Measurements from ENCODE around the gene ALPI.

ALPI gene

DNA sequence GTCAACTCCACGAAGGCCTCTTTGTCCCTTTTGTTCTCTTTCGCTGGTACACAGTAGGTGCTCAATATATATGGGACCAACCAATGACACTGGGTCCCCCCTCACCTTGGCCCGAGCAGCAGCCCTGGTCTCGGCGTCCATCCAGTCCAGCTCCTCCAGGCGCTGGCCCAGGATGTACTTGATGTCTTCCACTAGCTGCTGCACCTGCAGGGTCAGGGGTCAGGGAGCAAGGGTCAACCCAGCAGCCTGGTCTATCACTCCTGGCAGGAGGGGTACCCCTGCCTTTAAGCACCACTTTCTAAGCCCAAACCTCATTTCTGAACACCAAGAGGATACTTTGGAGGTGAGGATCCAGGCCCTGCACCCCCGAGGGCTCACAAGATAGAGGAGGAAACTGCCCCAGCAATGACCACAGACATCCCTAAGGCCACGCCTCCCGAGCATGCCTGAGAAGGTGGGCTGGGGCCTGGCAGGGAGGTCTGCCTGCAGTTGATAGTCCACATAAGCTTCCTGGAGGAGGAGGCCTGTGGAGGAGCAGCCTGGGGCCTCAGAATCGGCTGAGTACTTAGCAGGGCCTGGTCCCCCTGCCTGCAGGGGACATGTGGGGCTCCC is 27.5 kb downstream of the ALPI start:
- TF ChIP-seq, protein P1, sequence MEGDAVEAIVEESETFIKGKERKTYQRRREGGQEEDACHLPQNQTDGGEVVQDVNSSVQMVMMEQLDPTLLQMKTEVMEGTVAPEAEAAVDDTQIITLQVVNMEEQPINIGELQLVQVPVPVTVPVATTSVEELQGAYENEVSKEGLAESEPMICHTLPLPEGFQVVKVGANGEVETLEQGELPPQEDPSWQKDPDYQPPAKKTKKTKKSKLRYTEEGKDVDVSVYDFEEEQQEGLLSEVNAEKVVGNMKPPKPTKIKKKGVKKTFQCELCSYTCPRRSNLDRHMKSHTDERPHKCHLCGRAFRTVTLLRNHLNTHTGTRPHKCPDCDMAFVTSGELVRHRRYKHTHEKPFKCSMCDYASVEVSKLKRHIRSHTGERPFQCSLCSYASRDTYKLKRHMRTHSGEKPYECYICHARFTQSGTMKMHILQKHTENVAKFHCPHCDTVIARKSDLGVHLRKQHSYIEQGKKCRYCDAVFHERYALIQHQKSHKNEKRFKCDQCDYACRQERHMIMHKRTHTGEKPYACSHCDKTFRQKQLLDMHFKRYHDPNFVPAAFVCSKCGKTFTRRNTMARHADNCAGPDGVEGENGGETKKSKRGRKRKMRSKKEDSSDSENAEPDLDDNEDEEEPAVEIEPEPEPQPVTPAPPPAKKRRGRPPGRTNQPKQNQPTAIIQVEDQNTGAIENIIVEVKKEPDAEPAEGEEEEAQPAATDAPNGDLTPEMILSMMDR (IDR thresholded peaks at IDR 0.05; ENCODE audit: insufficient read depth, low read depth, low read length, missing control alignments) = no peak
- H3K4me3 ChIP-seq (ENCODE audit: low read depth, low read length) = no peak overlapping the region
- no peak for DNase-seq (ENCODE audit: low read depth)

DNA sequence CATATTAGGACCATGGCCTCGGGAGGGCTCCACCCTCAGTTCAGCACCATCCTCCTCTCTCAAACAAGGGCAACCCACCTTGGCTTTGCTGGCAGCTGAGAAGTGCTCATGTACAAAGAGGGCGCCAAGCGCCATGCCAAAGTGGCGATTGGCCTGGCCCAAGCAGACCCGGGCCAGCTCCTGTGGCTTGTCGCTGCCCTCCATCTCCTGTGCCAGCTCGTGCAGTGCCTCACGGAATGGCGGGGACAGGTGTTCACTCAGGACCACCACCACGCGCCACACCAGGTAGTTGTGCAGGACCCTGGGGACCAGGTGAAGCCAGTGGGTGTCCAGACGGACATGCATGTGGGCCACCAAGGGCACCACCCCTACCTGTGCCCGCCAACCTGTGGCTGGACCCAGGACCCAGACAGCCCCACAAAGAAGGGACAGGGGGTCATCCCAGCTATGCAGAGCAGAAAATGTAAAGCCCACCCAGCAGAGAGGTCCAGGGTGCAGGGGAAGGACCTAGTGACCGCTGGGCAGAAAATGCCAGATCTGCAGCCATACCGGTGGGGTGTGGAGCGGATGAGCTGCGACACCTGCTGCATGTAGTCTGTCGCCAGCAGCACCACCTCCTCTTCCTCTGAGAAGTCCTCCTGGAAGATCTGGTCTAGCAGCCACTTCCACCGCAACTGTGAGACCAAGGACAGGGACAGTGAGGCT is 28.1 kb downstream of the ALPI start:
- DNase-seq (ENCODE audit: low read depth) = no peak
- H3K4me3 ChIP-seq (ENCODE audit: low read depth, low read length) = no peak overlapping the region
- TF ChIP-seq, protein P1 (IDR thresholded peaks at IDR 0.05; ENCODE audit: insufficient read depth, low read depth, low read length, missing control alignments) = no peak

DNA sequence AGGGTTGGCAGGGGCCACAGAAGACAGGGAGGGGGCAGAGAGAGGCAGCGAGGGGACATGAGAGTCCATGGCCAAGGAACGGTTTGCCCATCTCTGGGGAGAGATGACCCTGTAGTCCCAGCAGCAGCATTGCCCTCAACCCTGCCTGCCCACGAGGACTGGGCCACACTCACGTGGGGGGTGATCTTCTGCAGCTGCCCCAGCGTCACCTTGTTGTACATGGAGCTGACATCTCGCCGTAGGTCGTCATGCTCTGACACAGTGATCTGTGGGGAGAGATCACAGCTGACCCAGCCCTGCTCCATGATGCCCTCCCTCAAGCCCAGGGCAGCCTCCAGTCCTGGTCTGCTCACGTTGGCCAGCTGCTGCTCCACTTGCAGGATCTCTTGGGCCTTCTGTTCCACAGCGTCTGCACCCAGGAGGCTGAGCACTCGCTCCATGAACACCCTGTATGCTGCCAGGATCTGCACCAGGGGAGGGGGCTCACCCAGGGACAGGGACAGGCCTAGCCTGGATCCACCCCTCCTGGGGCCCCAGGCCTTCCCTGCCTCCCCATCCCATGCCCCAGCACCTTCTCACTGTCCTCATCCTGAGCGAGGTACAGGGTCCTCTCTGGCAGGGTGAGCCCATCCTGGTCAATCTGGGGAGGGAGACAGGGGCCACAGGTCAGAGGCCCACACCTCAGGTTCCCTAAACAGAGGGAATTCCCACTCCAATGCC is 28.8 kb downstream of the ALPI start:
- TF ChIP-seq, protein P1 (IDR thresholded peaks at IDR 0.05; ENCODE audit: insufficient read depth, low read depth, low read length, missing control alignments) = no peak
- H3K4me3 ChIP-seq (ENCODE audit: low read depth, low read length) = no peak overlapping the region
- DNase-seq (ENCODE audit: low read depth) = no peak

DNA sequence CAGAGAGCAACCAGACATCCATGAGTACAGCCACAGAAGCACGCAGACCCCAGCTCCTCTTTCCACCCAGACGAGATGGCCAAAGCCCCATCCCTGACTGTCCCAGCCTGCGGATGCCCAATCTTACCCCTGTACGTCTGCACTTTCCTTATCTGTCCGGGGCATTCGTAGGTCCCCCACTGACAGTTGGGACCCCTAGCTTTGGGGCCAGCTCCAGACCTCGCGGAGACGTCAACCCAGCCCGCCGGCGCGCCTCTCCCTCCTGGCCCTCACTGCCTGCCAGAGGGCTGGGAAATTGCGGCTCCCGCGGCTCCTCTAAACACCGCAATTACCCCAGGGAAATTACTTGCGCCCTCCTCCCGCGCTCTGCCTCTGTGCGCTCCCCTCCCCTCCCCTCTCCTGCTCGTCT is 29.4 kb downstream of the ALPI start:
- no peak overlapping the region for H3K4me3 ChIP-seq (ENCODE audit: low read depth, low read length)
- no peak for DNase-seq (ENCODE audit: low read depth)
- TF ChIP-seq, protein P1 (IDR thresholded peaks at IDR 0.05; ENCODE audit: insufficient read depth, low read depth, low read length, missing control alignments) = no peak

DNA sequence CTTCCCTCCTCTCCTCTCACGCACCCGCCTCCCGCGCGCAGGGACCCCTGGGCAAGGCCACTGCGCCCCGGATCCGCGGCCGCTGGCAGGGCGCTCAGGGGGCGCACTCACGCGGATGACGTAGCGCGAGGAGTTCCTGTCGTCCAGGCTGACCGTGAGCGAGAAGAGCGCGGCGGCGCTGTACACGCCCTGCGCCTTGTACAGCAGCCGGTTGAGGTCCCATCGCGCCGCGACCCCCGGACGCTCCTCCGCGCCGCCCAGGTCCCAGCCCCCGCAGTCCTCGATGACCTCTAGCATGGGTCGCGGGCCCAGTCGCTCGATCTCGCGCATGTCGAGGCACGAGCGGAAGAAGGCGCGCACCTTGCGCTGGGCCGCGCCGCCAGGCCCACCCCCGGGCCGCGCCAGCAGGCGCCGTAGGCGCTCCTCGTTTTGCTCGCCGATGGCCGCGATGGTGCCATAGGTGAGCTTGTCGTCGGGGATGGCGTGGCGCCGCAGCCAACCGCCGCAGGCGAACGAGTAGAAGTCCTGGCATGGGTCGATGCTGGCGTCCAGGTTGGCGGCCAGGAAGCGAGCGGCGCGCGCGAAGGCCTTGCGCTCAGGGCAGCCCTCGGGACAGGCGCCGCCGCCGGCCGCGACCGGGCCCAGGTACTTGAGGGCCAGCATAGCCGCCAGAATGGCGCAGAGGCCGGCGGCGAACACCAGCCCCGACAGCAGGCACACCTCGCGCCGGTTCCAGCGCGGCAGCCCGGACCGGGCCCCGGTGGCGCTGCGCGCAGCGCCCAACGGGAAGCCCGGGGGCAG is 30.0 kb downstream of the ALPI start:
- TF ChIP-seq, protein P1 (IDR thresholded peaks at IDR 0.05; ENCODE audit: insufficient read depth, low read depth, low read length, missing control alignments) = no peak
- no peak overlapping the region for H3K4me3 ChIP-seq (ENCODE audit: low read depth, low read length)
- no peak for DNase-seq (ENCODE audit: low read depth)

DNA sequence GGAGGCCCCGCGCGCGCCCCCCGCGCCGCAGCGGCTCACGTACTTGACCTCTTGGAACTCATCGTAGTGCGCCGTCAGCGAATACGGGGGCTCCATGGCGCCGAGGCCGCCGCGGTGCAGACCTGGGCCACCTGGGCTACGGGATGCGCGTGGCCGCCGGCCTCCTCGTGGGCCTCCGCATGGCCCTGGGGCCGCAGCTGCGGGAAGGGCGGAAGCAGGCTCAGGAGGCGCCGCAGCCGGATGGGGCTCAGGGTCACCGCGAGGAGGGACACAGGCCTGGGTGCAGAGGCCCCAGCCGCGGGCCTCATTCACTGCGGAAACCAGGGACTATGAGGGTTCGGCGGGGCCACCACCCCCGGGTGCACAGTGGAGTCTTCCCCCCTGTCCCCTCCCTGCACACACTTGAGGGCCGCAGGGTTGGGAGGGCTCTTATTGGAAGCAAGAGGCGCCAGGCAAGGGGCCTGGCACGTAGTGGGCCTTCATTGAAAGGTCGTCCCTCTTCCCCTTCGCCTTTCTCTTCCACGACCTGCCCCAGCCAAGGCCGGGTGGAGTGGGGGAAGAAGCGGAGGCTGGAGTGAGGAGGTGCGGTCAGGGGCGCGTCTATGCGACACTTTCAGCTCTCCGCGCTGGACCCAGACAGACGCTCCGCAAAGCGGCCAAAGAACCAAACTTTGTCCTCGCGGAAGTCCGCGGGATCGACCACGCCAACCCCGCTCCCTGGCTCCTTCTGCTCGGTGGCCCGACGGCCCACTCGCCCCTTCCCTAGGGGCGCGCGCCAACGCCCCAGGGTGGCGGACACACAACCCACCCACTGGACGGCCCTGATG is 30.8 kb downstream of the ALPI start:
- DNase-seq (ENCODE audit: low read depth) = no peak
- H3K4me3 ChIP-seq (ENCODE audit: low read depth, low read length) = no peak overlapping the region
- TF ChIP-seq, protein P1 (IDR thresholded peaks at IDR 0.05; ENCODE audit: insufficient read depth, low read depth, low read length, missing control alignments) = no peak
